H1 (cell line): ENCODE measurements around the gene WDSUB1. TPM values are rescaled to one million over a fixed set of nuclear protein-coding genes. Genes with fewer than 3 reads are reported as not detected.

Experiments
- CTCF ChIA-PET: fragments of 300-600 bp; sonication (Branson Sonifier 250); formaldehyde crosslinking; loops from one replicate; lab custom pipeline; 2021; ENCODE audit not compliant: partially characterized antibody; lab: Charles Lee
- POLR2A ChIA-PET: fragments of 300-600 bp; sonication (Branson Sonifier 250); formaldehyde crosslinking; loops from one replicate; lab custom pipeline; 2021; ENCODE audit warnings: inconsistent platforms; ENCODE audit not compliant: partially characterized antibody; lab: Charles Lee
- DNase-seq, 2 experiments: peaks; one replicate each; pipeline versions ENCODE4 v3.0.0 to v3.0.0-alpha.2; 2010 to 2022; ENCODE audit warnings: low spot score in 2 of 2, low read depth in 1 of 2, mixed read lengths in 1 of 2
- FAIRE-seq: peaks from 2 replicates; lab custom pipeline; 2011; peaks lifted over from hg19 to GRCh38; lab: Jason Lieb, UNC
- H2AFZ ChIP-seq: 2 replicates; pipeline ENCODE4 v1.8.1; 2012; ENCODE audit warnings: low read length, inconsistent platforms
- H2AK5ac ChIP-seq: 2 replicates; pipeline ENCODE4 v1.6.1; 2013; ENCODE audit warnings: low read depth, low read length
- H2BK120ac ChIP-seq: replicated peaks from 2 replicates; pipeline ENCODE3; 2013; ENCODE audit warnings: low read depth, low read length, inconsistent platforms
- H2BK12ac ChIP-seq: 2 replicates; pipeline ENCODE4 v1.6.1; 2013; ENCODE audit warnings: low read depth, low read length
- H2BK15ac ChIP-seq: 2 replicates; pipeline ENCODE4 v1.6.1; 2013; ENCODE audit warnings: low read length
- H2BK20ac ChIP-seq: 2 replicates; pipeline ENCODE4 v1.6.1; 2013; ENCODE audit warnings: low read length
- H2BK5ac ChIP-seq: 2 replicates; pipeline ENCODE4 v1.6.1; 2013; ENCODE audit warnings: low read depth, low read length
- H3K14ac ChIP-seq: 2 replicates; pipeline ENCODE4 v1.6.1; 2013; ENCODE audit warnings: inconsistent platforms; ENCODE audit not compliant: insufficient read length
- H3K18ac ChIP-seq: 2 replicates; pipeline ENCODE4 v1.6.1; 2013; ENCODE audit warnings: low read length; ENCODE audit errors: extremely low read depth
- H3K23ac ChIP-seq: 2 replicates; pipeline ENCODE4 v1.6.1; 2013; ENCODE audit warnings: inconsistent platforms; ENCODE audit not compliant: insufficient read length
- H3K23me2 ChIP-seq: 2 replicates; pipeline ENCODE4 v1.6.1; 2013; ENCODE audit warnings: low read depth, low read length
- H3K27ac ChIP-seq: 2 replicates; pipeline ENCODE4 v1.6.1; 2011; ENCODE audit warnings: low read depth, low read length, inconsistent platforms
- H3K27me3 ChIP-seq, 4 experiments: replicated peaks in 1 of 4; 1 replicate in 1 of 4; 2 replicates in 3 of 4; pipeline versions ENCODE4 v1.6.1 to v1.8.1; 2011 to 2013; ENCODE audit warnings: low read length in 3 of 4, mild to moderate bottlenecking in 3 of 4, inconsistent platforms in 2 of 4, mixed read lengths in 2 of 4, moderate library complexity in 1 of 4; ENCODE audit not compliant: control insufficient read depth in 3 of 4, insufficient read depth in 3 of 4; ENCODE audit errors: extremely low read depth in 1 of 4
- H3K36me3 ChIP-seq, 4 experiments: 2 replicates each; pipeline versions ENCODE4 v1.6.1 to v1.8.1; 2011 to 2013; ENCODE audit warnings: mild to moderate bottlenecking in 4 of 4, low read length in 3 of 4, moderate library complexity in 2 of 4, control low read depth in 1 of 4, inconsistent platforms in 1 of 4; ENCODE audit not compliant: insufficient read depth in 4 of 4, control insufficient read depth in 2 of 4
- H3K4ac ChIP-seq: replicated peaks from 2 replicates; pipeline ENCODE3; 2013; ENCODE audit warnings: low read length, low read depth, mixed read lengths, inconsistent platforms; ENCODE audit not compliant: insufficient read length
- H3K4me1 ChIP-seq, 4 experiments: replicated peaks in 1 of 4; 1 replicate in 1 of 4; 2 replicates in 3 of 4; pipeline versions ENCODE4 v1.6.1 to v1.8.1; 2011 to 2013; ENCODE audit warnings: low read length in 3 of 4, inconsistent platforms in 2 of 4, mixed read lengths in 1 of 4; ENCODE audit not compliant: insufficient read depth in 4 of 4, control insufficient read depth in 3 of 4
- H3K4me2 ChIP-seq, 2 experiments: 2 replicates each; pipeline versions ENCODE4 v1.6.1 to v1.8.1; 2011 to 2013; ENCODE audit warnings: low read depth in 2 of 2, low read length in 2 of 2, control low read depth in 1 of 2, inconsistent platforms in 1 of 2, mild to moderate bottlenecking in 1 of 2; ENCODE audit not compliant: insufficient read depth in 1 of 2
- H3K4me3 ChIP-seq, 4 experiments: fragments of 200-600, 300-600 bp in 1 of 4; sonication (generic), shearing (Covaris generic), sonication (Bioruptor Twin) in 1 of 4; 2 replicates each; pipeline versions ENCODE4 v1.5.1 to v1.8.1; 2011 to 2016; ENCODE audit warnings: low read length in 4 of 4, low read depth in 3 of 4, control low read depth in 2 of 4, inconsistent platforms in 2 of 4, mild to moderate bottlenecking in 2 of 4, mixed read lengths in 1 of 4, moderate library complexity in 1 of 4; ENCODE audit not compliant: insufficient read depth in 2 of 4; ENCODE audit errors: extremely low read depth in 1 of 4
- H3K56ac ChIP-seq: replicated peaks from 2 replicates; pipeline ENCODE3; 2013; ENCODE audit warnings: low read depth, mild to moderate bottlenecking, mixed read lengths, low read length, inconsistent platforms; ENCODE audit not compliant: insufficient read length
- H3K79me1 ChIP-seq: 2 replicates; pipeline ENCODE4 v1.6.1; 2013; ENCODE audit warnings: low read depth, low read length, control low read depth
- H3K79me2 ChIP-seq, 2 experiments: 2 replicates each; pipeline versions ENCODE4 v1.6.1 to v1.8.1; 2012 to 2013; ENCODE audit warnings: low read length in 2 of 2, mild to moderate bottlenecking in 2 of 2, inconsistent platforms in 1 of 2; ENCODE audit not compliant: insufficient read depth in 2 of 2, control insufficient read depth in 1 of 2
- H3K9ac ChIP-seq, 4 experiments: replicated peaks in 1 of 4; 1 replicate in 1 of 4; 2 replicates in 3 of 4; pipeline versions ENCODE4 v1.6.1 to v1.8.1; 2011 to 2013; ENCODE audit warnings: low read depth in 3 of 4, low read length in 3 of 4, control low read depth in 2 of 4, mild to moderate bottlenecking in 2 of 4, moderate library complexity in 2 of 4, inconsistent platforms in 1 of 4; ENCODE audit errors: extremely low read depth in 1 of 4
- H3K9me3 ChIP-seq, 2 experiments: 2 replicates each; pipeline versions ENCODE4 v1.6.1 to v1.8.1; 2012 to 2013; ENCODE audit warnings: mild to moderate bottlenecking in 2 of 2, moderate library complexity in 2 of 2, control low read depth in 1 of 2, inconsistent platforms in 1 of 2, low read depth in 1 of 2, low read length in 1 of 2, mixed read lengths in 1 of 2; ENCODE audit not compliant: insufficient read depth in 2 of 2
- H4K20me1 ChIP-seq, 2 experiments: replicated peaks in 1 of 2; 2 replicates each; pipeline versions ENCODE3 to v1.8.1; 2011 to 2013; ENCODE audit warnings: inconsistent platforms in 2 of 2, low read length in 2 of 2, mild to moderate bottlenecking in 1 of 2; ENCODE audit not compliant: insufficient read depth in 2 of 2, control insufficient read depth in 1 of 2
- H4K5ac ChIP-seq: 2 replicates; pipeline ENCODE4 v1.6.1; 2013; ENCODE audit warnings: low read length, low read depth, mixed read lengths, inconsistent platforms; ENCODE audit not compliant: insufficient read length
- H4K8ac ChIP-seq: 2 replicates; pipeline ENCODE4 v1.8.0; 2013; ENCODE audit warnings: mild to moderate bottlenecking, moderate library complexity, low read length, inconsistent platforms; ENCODE audit not compliant: insufficient read depth; ENCODE audit errors: extremely low read depth
- H4K91ac ChIP-seq: replicated peaks from 2 replicates; pipeline ENCODE3; 2013; ENCODE audit warnings: low read length, mixed read lengths, inconsistent platforms; ENCODE audit not compliant: insufficient read length
- ASH2L ChIP-seq: fragments of 200-600, 300-600 bp; sonication (generic); IDR thresholded peaks from one replicate; pipeline ENCODE4 v1.7.1; 2017; ENCODE audit warnings: low read length
- ATF2 ChIP-seq: IDR thresholded peaks from 2 replicates; pipeline ENCODE4 v1.6.1; 2012; ENCODE audit warnings: low read length, inconsistent platforms
- BACH1 ChIP-seq: IDR thresholded peaks from 2 replicates; pipeline ENCODE4 v1.6.1; 2012; ENCODE audit warnings: low read length, improper control_type of control experiment
- CBX8 ChIP-seq: fragments of 300-800, 300-1000 bp; sonication (generic); IDR thresholded peaks from 2 replicates; pipeline ENCODE4 v1.7.1; 2016; ENCODE audit warnings: low read depth, low read length, borderline replicate concordance
- CHD1 ChIP-seq: IDR thresholded peaks from 2 replicates; pipeline ENCODE4 v1.6.1; 2012; ENCODE audit warnings: low read depth, low read length, improper control_type of control experiment
- PHF8 ChIP-seq: fragments of 200-600 bp; sonication (generic); conservative IDR thresholded peaks from 2 replicates; pipeline ENCODE4 v1.7.1; 2012; ENCODE audit warnings: low read depth, mild to moderate bottlenecking, inconsistent platforms, low read length, moderate library complexity
- POLR2A ChIP-seq, 2 experiments: IDR thresholded peaks; 1 replicate in 1 of 2; 2 replicates in 1 of 2; pipeline ENCODE4 v1.6.1; 2011; ENCODE audit warnings: low read depth in 2 of 2, low read length in 2 of 2, mild to moderate bottlenecking in 2 of 2; ENCODE audit errors: control extremely low read depth in 1 of 2
- POU5F1 ChIP-seq: IDR thresholded peaks from 2 replicates; pipeline ENCODE4 v1.6.1; 2011; ENCODE audit warnings: low read depth, mild to moderate bottlenecking, low read length, moderate library complexity
- SIRT6 ChIP-seq: IDR thresholded peaks from one replicate; pipeline ENCODE4 v1.7.1; 2012; ENCODE audit warnings: low read length, inconsistent platforms
- TEAD4 ChIP-seq: IDR thresholded peaks from 2 replicates; pipeline ENCODE4 v1.6.1; 2012; ENCODE audit warnings: low read depth, low read length, inconsistent platforms, mixed read lengths
- WGBS, 2 experiments: shearing (Covaris generic) in 1 of 2; methylation state at CpG; one replicate each; pipeline versions ENCODE4 v1.1.6 to v1.1.7; 2013 to 2015; ENCODE audit warnings: low lambda C conversion rate in 2 of 2, mixed read lengths in 2 of 2, inconsistent platforms in 1 of 2, low coverage in 1 of 2, missing lambda C conversion rate in 1 of 2; ENCODE audit not compliant: insufficient replicate concordance in 2 of 2, insufficient coverage in 1 of 2, insufficient read length in 1 of 2; ENCODE audit errors: extremely low coverage in 1 of 2, missing lambda C conversion rate in 1 of 2; 5-methylcytosine and 5-hydroxymethylcytosine counted together
- polyA plus RNA-seq, 7 experiments: library from polyadenylated mRNA; depleted of rRNA in 3 of 7; stranded (reverse) in 5 of 7; unstranded in 2 of 7; fragments of >200 nt in 5 of 7; fragments of 200-250 nt in 2 of 7; gene quantifications; 1 replicate in 5 of 7; 2 replicates in 1 of 7; 4 replicates in 1 of 7; pipeline versions ENCODE4 v1.2.1 to v1.2.3, GENCODE V29; 2011 to 2013; ENCODE audit warnings: missing spikeins in 2 of 7, mixed read lengths in 2 of 7
- total RNA-seq: library from RNA; stranded (reverse); fragmentation: NEBNext Ultra II Directional; extraction: Animal tissue kit (Norgen Biotek cat#: 25700); gene quantifications from 2 replicates; pipeline ENCODE4 v1.2.1, GENCODE V29; 2021

The WDSUB1 gene
- total and polyA plus RNA-seq, 2 of the 8 experiments (the other 6 are each of a cell fraction or from before 2014, with no cell fraction given), result 5.5 to 8.0 TPM

- H3K4me2 ChIP-seq, result no peak overlapping the region
- H4K5ac ChIP-seq, result no peak overlapping the region
- no peak overlapping the region for H2BK120ac ChIP-seq
- H3K4me3 ChIP-seq, result no peak overlapping the region
- no peaks in the 10 kb centered on the region for H3K4me1 ChIP-seq
- CTCF ChIA-PET, result interaction anchor here (0.7 to 2.1 kb wide), 6 partner anchors 9 to 29 kb away, joined by 3 to 5 read pairs (median 4); no protein-coding TSS in a partner anchor
- H4K8ac ChIP-seq, result no peak overlapping the region
- no peak for DNase-seq
- H4K20me1 ChIP-seq, result no peaks in the 10 kb centered on the region
- H3K79me2 ChIP-seq, result no peaks in the 10 kb centered on the region
- no peak overlapping the region for H3K23ac ChIP-seq
- no peaks in the 10 kb centered on the region for H3K23me2 ChIP-seq
- H2AFZ ChIP-seq, result no peak overlapping the region
- no peak overlapping the region for H3K9ac ChIP-seq
- H3K27me3 ChIP-seq, result no peaks in the 10 kb centered on the region
- no peaks in the 10 kb centered on the region; the same call in 1 of the 2 replicates for H3K79me1 ChIP-seq
- H2BK15ac ChIP-seq, result no peak overlapping the region
- no peaks in the 10 kb centered on the region for H3K9me3 ChIP-seq
- H3K18ac ChIP-seq, result no peak overlapping the region
- H3K4ac ChIP-seq, result no peak overlapping the region
- no peak overlapping the region for H3K14ac ChIP-seq
- no peak overlapping the region for H2AK5ac ChIP-seq
- no peak overlapping the region for H2BK20ac ChIP-seq
- H4K91ac ChIP-seq, result no peak overlapping the region
- WGBS, 2 experiments, result 97% methylated on average over 4 of the region's 4 CpGs; no CpG with 5 or more reads in 1 of the 2 experiments
- H3K36me3 ChIP-seq, result no peaks in the 10 kb centered on the region
- H3K27ac ChIP-seq, result no peak overlapping the region
- H2BK5ac ChIP-seq, result no peak overlapping the region
- no peak overlapping the region for H2BK12ac ChIP-seq
- TF ChIP-seq CHD1, result no peak
- TF ChIP-seq ASH2L, result no peak
- no peak for TF ChIP-seq BACH1
- TF ChIP-seq CBX8, result no peak
- TF ChIP-seq SIRT6, result no peak
- no peak for TF ChIP-seq ATF2
- no peak for TF ChIP-seq POLR2A (IDR thresholded peaks at IDR 0.05; ENCODE audit: control extremely low read depth in 1 of 2, low read depth in 2 of 2, low read length in 2 of 2)
- no peak for TF ChIP-seq TEAD4
- no peak for TF ChIP-seq POU5F1
- TF ChIP-seq PHF8, result no peak
- TF ChIP-seq, all 59 proteins: peak for 0
- no peak overlapping the region for H3K56ac ChIP-seq
- POLR2A ChIA-PET, result no interaction called here
- FAIRE-seq, result no peak
Measured at GRCh38 chr2:159188449-159188848, 98.1 kb downstream of the WDSUB1 start.
